ENCODE results near the gene LPCAT4. TPM values are rescaled to one million over a fixed set of nuclear protein-coding genes. Genes with fewer than 3 reads are reported as not detected.
"Not testable (repeated sequence)": the region's sequence is repeated elsewhere in the genome, so short reads cannot be mapped to it uniquely, and the experiment has no call there.

The LPCAT4 gene
- total RNA-seq, 1 donor, result 11.9 TPM

- Histone ChIP-seq H3K9me3 (ENCODE audit: low read depth, low read length) (no peaks in the 10 kb centered on the region), H3K79me2 (ENCODE audit: insufficient read depth, low read length) (no peaks in the 10 kb centered on the region), H3K27me3 (ENCODE audit: insufficient read depth, low read length) (no peaks in the 10 kb centered on the region), H3K27ac (ENCODE audit: low read depth, low read length) (no peak overlapping the region), H2AFZ (ENCODE audit: low read length) (no peak overlapping the region), H3K4me3 (ENCODE audit: insufficient read depth, low read length) (no peak overlapping the region), H4K20me1 (ENCODE audit: insufficient read depth, low read length) (no peaks in the 10 kb centered on the region), H3K4me2 (ENCODE audit: insufficient read depth, low read length) (no peak overlapping the region), H3K36me3 (ENCODE audit: insufficient read depth, low read length) (no peaks in the 10 kb centered on the region), H3K4me1 (ENCODE audit: insufficient read depth, low read length) (no peaks in the 10 kb centered on the region)
- no peak for DNase-seq (ENCODE audit: insufficient read length, low spot score, missing footprints)
- TF ChIP-seq CTCF (IDR thresholded peaks at IDR 0.05; ENCODE audit: extremely low read depth, low read depth, low read length), result no peak
Observed at GRCh38 chr15:34347951-34348638, 18.9 kb downstream of the LPCAT4 start.

DNA sequence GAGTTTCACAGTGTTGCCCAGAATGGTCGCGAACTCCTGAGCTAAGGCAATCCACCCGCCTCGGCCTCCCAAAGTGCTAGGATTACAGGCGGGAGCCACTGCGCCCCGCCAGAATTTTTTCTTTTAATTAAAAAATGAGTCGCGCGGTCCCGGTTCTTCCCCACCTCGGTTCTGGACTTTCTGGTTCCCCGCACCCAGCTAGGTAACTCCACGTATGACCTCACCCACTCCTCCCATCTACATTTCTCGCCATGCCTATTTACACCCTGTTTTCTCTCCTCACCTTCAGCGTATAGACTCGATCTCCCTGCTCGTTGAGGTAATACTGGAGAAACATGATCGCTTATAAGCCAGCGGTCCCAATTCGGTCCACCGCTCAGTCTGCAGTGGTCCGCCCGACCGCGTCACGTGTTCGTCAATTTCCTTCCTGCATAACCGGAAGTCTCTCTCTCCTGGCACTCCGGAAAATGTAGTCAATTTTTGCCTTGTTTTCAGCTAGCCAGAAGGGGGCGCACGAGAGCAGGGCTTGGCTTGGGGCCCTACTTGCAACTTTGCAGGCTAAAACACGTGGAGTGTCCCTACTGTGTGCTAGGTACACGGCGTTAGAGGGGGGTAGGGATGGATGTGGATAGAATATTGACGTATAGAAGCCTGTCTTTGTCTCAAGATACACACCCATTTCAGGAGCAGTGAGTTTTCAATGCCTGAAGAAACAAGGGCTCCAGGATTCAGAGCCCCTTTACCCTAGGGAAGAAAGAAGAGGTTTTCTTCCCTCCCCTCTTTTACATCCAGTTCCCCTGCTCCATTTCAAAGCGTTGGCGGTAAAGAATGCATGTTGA lies 24.0 kb downstream of the LPCAT4 start, which contains the start of the genes NOP10 and NUTM1:
TSS of gene NOP10 (minus strand) at position 400 of the 839 bp plus-strand sequence. CDS start at position 337, 63 bp downstream.
TSS of gene NUTM1 (plus strand) at position 579 of the 839 bp plus-strand sequence. CDS start 382 bp downstream, outside the sequence.
- Histone ChIP-seq H3K4me1 (ENCODE audit: insufficient read depth, low read length) (peaks cover 3% of the 10 kb centered on the region), H4K20me1 (ENCODE audit: insufficient read depth, low read length) (peaks cover 3% of the 10 kb centered on the region), H3K4me3 (ENCODE audit: insufficient read depth, low read length) (peak within 1 kb of the TSS; percentile 96), H3K27ac (ENCODE audit: low read depth, low read length) (peak within 1 kb of the TSS; percentile 90), H3K9me3 (ENCODE audit: low read depth, low read length) (no peaks in the 10 kb centered on the region), H2AFZ (ENCODE audit: low read length) (peak within 1 kb of the TSS; percentile 99), H3K4me2 (ENCODE audit: insufficient read depth, low read length) (peak within 1 kb of the TSS; percentile 76), H3K27me3 (ENCODE audit: insufficient read depth, low read length) (no peaks in the 10 kb centered on the region), H3K79me2 (ENCODE audit: insufficient read depth, low read length) (peaks cover 34% of the 10 kb centered on the region), H3K36me3 (ENCODE audit: insufficient read depth, low read length) (peaks cover 22% of the 10 kb centered on the region)
- TF ChIP-seq CTCF (IDR thresholded peaks at IDR 0.05; ENCODE audit: extremely low read depth, low read depth, low read length), result peak; percentile 100
- DNase-seq (ENCODE audit: insufficient read length, low spot score, missing footprints), result peak; percentile 94

DNA sequence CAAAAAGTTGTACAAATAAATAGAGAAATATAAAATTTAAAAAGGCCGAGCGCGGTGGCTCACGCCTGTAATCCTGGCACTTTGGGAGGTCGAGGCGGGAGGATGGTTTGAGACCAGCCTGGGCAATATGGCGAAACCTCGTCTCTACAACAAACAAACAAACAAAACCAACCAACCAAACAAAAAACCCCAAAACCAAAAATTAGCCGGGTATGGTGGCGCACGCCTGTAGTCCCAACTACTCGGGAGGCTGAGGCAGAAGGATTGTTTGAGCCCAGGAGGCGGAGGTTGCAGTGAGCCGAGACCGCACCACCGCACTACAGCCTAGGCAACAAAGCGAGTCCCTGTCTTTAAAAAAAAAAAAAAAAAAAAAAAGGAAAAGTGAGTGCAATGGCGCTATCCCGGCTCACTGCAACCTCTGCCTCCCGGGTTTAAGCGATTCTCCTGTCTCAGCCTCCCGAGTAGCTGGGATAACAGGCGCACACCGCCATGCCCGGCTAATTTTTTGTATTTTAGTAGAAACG lies 24.7 kb downstream of the LPCAT4 start:
- not testable (repeated sequence) for H3K27me3 ChIP-seq (ENCODE audit: insufficient read depth, low read length); H3K9me3 ChIP-seq (ENCODE audit: low read depth, low read length); H3K4me1 ChIP-seq (ENCODE audit: insufficient read depth, low read length); DNase-seq (ENCODE audit: insufficient read length, low spot score, missing footprints); H4K20me1 ChIP-seq (ENCODE audit: insufficient read depth, low read length)
- H3K4me2 ChIP-seq (ENCODE audit: insufficient read depth, low read length), result peak overlapping the region; percentile 76
- H2AFZ ChIP-seq (ENCODE audit: low read length), result peak overlapping the region; percentile 99
- H3K4me3 ChIP-seq (ENCODE audit: insufficient read depth, low read length), result peak overlapping the region; percentile 96
- peak overlapping the region; percentile 90 for H3K27ac ChIP-seq (ENCODE audit: low read depth, low read length)
- peaks cover 22% of the 10 kb centered on the region for H3K36me3 ChIP-seq (ENCODE audit: insufficient read depth, low read length)
- H3K79me2 ChIP-seq (ENCODE audit: insufficient read depth, low read length), result peaks cover 38% of the 10 kb centered on the region

DNA sequence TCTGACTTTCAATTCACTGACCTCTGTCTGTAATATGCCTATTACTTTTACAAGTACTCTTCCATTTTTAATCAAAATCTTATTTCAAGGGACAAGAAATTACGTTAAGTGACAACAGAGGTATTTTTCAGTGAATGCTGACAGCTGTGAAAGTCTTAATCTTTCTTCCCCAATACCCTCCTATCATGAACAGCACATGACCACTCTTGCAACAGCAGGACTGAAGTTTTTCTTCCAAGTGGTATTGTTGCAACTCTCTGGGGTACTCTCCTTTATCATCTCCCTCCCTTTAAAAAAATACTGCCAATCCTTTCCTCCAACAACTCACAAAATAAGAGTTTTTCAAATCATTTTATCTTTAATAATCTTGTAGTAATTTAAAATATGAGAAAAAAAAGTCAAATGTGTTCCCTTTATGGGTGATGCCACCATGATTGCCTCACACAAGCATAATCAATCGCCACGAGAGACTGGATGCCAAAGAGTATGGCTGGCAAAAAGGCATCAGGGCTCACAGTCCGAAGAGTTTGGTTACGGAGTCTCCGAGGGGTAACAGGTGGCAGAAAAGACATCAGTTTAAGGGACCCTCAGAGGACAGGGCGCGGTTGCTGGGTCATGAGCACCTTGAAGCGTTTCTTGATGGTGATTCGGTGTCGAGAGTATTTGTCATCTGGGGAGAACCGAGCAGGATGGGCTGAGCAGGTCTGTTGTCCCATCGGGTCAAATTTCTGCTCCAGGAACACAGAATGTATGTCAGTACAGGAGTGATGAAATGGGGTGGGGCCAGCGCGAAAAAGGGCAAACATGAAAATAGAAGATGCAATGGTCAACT lies 25.4 kb downstream of the LPCAT4 start:
- Histone ChIP-seq H2AFZ (ENCODE audit: low read length) (no peak overlapping the region), H3K4me3 (ENCODE audit: insufficient read depth, low read length) (peak overlapping the region; percentile 96), H3K4me1 (ENCODE audit: insufficient read depth, low read length) (peaks cover 9% of the 10 kb centered on the region), H3K27me3 (ENCODE audit: insufficient read depth, low read length) (no peaks in the 10 kb centered on the region), H3K4me2 (ENCODE audit: insufficient read depth, low read length) (peak overlapping the region; percentile 76), H4K20me1 (ENCODE audit: insufficient read depth, low read length) (peaks cover 3% of the 10 kb centered on the region), H3K36me3 (ENCODE audit: insufficient read depth, low read length) (peaks cover 22% of the 10 kb centered on the region), H3K9me3 (ENCODE audit: low read depth, low read length) (no peaks in the 10 kb centered on the region), H3K27ac (ENCODE audit: low read depth, low read length) (no peak overlapping the region), H3K79me2 (ENCODE audit: insufficient read depth, low read length) (peaks cover 45% of the 10 kb centered on the region)
- DNase-seq (ENCODE audit: insufficient read length, low spot score, missing footprints), result no peak
- no peak for TF ChIP-seq CTCF (IDR thresholded peaks at IDR 0.05; ENCODE audit: extremely low read depth, low read depth, low read length)

Data from osteoblast (primary cell).